ENCODE data around the gene HDAC8. TPM values are rescaled to one million over a fixed set of nuclear protein-coding genes. Genes with fewer than 3 reads are reported as not detected.

The HDAC8 gene
- total RNA-seq, 2 experiments from 2014 or later, result 32.5 to 40.0 TPM

- POLR2A ChIA-PET, result no interaction called here
- TF ChIP-seq EZH2phosphoT487 (IDR thresholded peaks at IDR 0.05; ENCODE audit: borderline replicate concordance, low read depth, low read length), result no peak
- TF ChIP-seq CTCF (conservative IDR thresholded peaks at IDR 0.05; ENCODE audit: low read length), result no peak
- no TSS peak for BruUV-seq (replicated peaks)
- H3K9me2 ChIP-seq (ENCODE audit: insufficient read depth, low read length), result no peaks in the 10 kb centered on the region
- no peaks in the 10 kb centered on the region for H3K79me2 ChIP-seq (ENCODE audit: insufficient read depth, low read depth, low read length)
- CTCF ChIA-PET (ENCODE audit: unreplicated experiment), result no interaction called here
- no peak overlapping the region for H3K4me2 ChIP-seq (ENCODE audit: low read length)
- H3K27ac ChIP-seq (ENCODE audit: low read depth, low read length, poor library complexity, severe bottlenecking), result no peak overlapping the region
- no peaks in the 10 kb centered on the region for H3K36me3 ChIP-seq (ENCODE audit: insufficient read depth, low read length)
- DNase-seq (ENCODE audit: low spot score), result no peak
- no peak overlapping the region for H3K4me3 ChIP-seq (ENCODE audit: low read depth, low read length, poor library complexity, severe bottlenecking)
- no peaks in the 10 kb centered on the region for H3K4me1 ChIP-seq (ENCODE audit: insufficient read depth, low read length, poor library complexity, severe bottlenecking)
- H3K9me3 ChIP-seq (ENCODE audit: low read length), result no peaks in the 10 kb centered on the region
- no peaks in the 10 kb centered on the region for H4K20me1 ChIP-seq (ENCODE audit: insufficient read depth, low read length)
- H2AFZ ChIP-seq (ENCODE audit: low read length), result no peak overlapping the region
- intact Hi-C loops (cut with micrococcal nuclease; ENCODE audit: unreplicated experiment), result no loop called here
These were observed 201.2 kb downstream of the HDAC8 start for GRCh38 chrX:72371405-72371804.

- TF ChIP-seq EZH2phosphoT487 (IDR thresholded peaks at IDR 0.05; ENCODE audit: borderline replicate concordance, low read depth, low read length), result no peak
- no peak for TF ChIP-seq CTCF (conservative IDR thresholded peaks at IDR 0.05; ENCODE audit: low read length)
- CTCF ChIA-PET (ENCODE audit: unreplicated experiment), result no interaction called here
- intact Hi-C loops (cut with micrococcal nuclease; ENCODE audit: unreplicated experiment), result no loop called here
- Histone ChIP-seq H2AFZ (ENCODE audit: low read length) (no peak overlapping the region), H3K9me2 (ENCODE audit: insufficient read depth, low read length) (no peaks in the 10 kb centered on the region), H4K20me1 (ENCODE audit: insufficient read depth, low read length) (no peaks in the 10 kb centered on the region), H3K4me2 (ENCODE audit: low read length) (no peak overlapping the region), H3K79me2 (ENCODE audit: insufficient read depth, low read depth, low read length) (no peaks in the 10 kb centered on the region), H3K4me1 (ENCODE audit: insufficient read depth, low read length, poor library complexity, severe bottlenecking) (no peaks in the 10 kb centered on the region), H3K36me3 (ENCODE audit: insufficient read depth, low read length) (no peaks in the 10 kb centered on the region), H3K4me3 (ENCODE audit: low read depth, low read length, poor library complexity, severe bottlenecking) (no peak overlapping the region), H3K9me3 (ENCODE audit: low read length) (no peaks in the 10 kb centered on the region), H3K27ac (ENCODE audit: low read depth, low read length, poor library complexity, severe bottlenecking) (no peak overlapping the region)
- POLR2A ChIA-PET, result no interaction called here
- no peak for DNase-seq (ENCODE audit: low spot score)
- no TSS peak for BruUV-seq (replicated peaks)
These were observed 203.8 kb downstream of the HDAC8 start for GRCh38 chrX:72368796-72369195.

- POLR2A ChIA-PET, result interaction anchor here (0.9 kb wide), 1 partner anchor 269 kb away, joined by 3 read pairs; no protein-coding TSS in a partner anchor
- Histone ChIP-seq H3K4me2 (ENCODE audit: low read length) (no peak overlapping the region), H3K4me3 (ENCODE audit: low read depth, low read length, poor library complexity, severe bottlenecking) (no peak overlapping the region), H3K4me1 (ENCODE audit: insufficient read depth, low read length, poor library complexity, severe bottlenecking) (no peaks in the 10 kb centered on the region), H3K79me2 (ENCODE audit: insufficient read depth, low read depth, low read length) (no peaks in the 10 kb centered on the region), H3K9me3 (ENCODE audit: low read length) (no peaks in the 10 kb centered on the region), H4K20me1 (ENCODE audit: insufficient read depth, low read length) (no peaks in the 10 kb centered on the region), H2AFZ (ENCODE audit: low read length) (no peak overlapping the region), H3K27ac (ENCODE audit: low read depth, low read length, poor library complexity, severe bottlenecking) (no peak overlapping the region), H3K36me3 (ENCODE audit: insufficient read depth, low read length) (no peaks in the 10 kb centered on the region), H3K9me2 (ENCODE audit: insufficient read depth, low read length) (no peaks in the 10 kb centered on the region)
- TF ChIP-seq CTCF (conservative IDR thresholded peaks at IDR 0.05; ENCODE audit: low read length), result no peak
- TF ChIP-seq EZH2phosphoT487 (IDR thresholded peaks at IDR 0.05; ENCODE audit: borderline replicate concordance, low read depth, low read length), result no peak
- CTCF ChIA-PET (ENCODE audit: unreplicated experiment), result no interaction called here
- no peak for DNase-seq (ENCODE audit: low spot score)
- intact Hi-C loops (cut with micrococcal nuclease; ENCODE audit: unreplicated experiment), result no loop called here
- BruUV-seq (replicated peaks), result no TSS peak
These were observed 205.1 kb downstream of the HDAC8 start for GRCh38 chrX:72367516-72367915.

Data from OCI-LY7 (cell line).